H9 (cell line): ENCODE results near the gene SYCE3. TPM values are rescaled to one million over a fixed set of nuclear protein-coding genes. Genes with fewer than 3 reads are reported as not detected.

Source experiments
- DNase-seq: peaks from one replicate; pipeline ENCODE4 v3.0.0-alpha.2; 2017
- H2AFZ ChIP-seq: one replicate; pipeline ENCODE4 v1.6.1; 2013; ENCODE audit warnings: mild to moderate bottlenecking, low read length, control low read depth, moderate library complexity
- H2AK5ac ChIP-seq: 2 replicates; pipeline ENCODE4 v1.6.1; 2013; ENCODE audit warnings: low read length, control low read depth, mixed read lengths; ENCODE audit not compliant: insufficient read length
- H2BK120ac ChIP-seq: one replicate; pipeline ENCODE4 v1.6.1; 2013; ENCODE audit warnings: low read depth, mild to moderate bottlenecking, low read length, control low read depth, inconsistent platforms; ENCODE audit not compliant: poor library complexity, severe bottlenecking
- H2BK12ac ChIP-seq: 2 replicates; pipeline ENCODE4 v1.6.1; 2013; ENCODE audit warnings: low read length, control low read depth, mixed read lengths, low read depth; ENCODE audit not compliant: insufficient read length
- H2BK15ac ChIP-seq: 2 replicates; pipeline ENCODE4 v1.6.1; 2013; ENCODE audit warnings: low read depth, low read length, control low read depth
- H2BK20ac ChIP-seq: one replicate; pipeline ENCODE4 v1.6.1; 2013; ENCODE audit warnings: low read depth, mild to moderate bottlenecking, low read length, control low read depth, inconsistent platforms; ENCODE audit not compliant: poor library complexity, severe bottlenecking
- H2BK5ac ChIP-seq: 2 replicates; pipeline ENCODE4 v1.6.1; 2013; ENCODE audit warnings: low read length, control low read depth, mixed read lengths; ENCODE audit not compliant: insufficient read length
- H3K14ac ChIP-seq: 2 replicates; pipeline ENCODE4 v1.6.1; 2013; ENCODE audit warnings: low read length, control low read depth; ENCODE audit not compliant: insufficient read depth
- H3K18ac ChIP-seq: 2 replicates; pipeline ENCODE4 v1.6.1; 2013; ENCODE audit warnings: low read depth, mild to moderate bottlenecking, mixed read lengths, low read length, control low read depth; ENCODE audit not compliant: insufficient read length
- H3K23ac ChIP-seq: 2 replicates; pipeline ENCODE4 v1.6.1; 2013; ENCODE audit warnings: low read length, control low read depth, mixed read lengths, low read depth; ENCODE audit not compliant: insufficient read length
- H3K23me2 ChIP-seq: 2 replicates; pipeline ENCODE4 v1.6.1; 2013; ENCODE audit warnings: low read depth, mild to moderate bottlenecking, mixed read lengths, low read length, control low read depth; ENCODE audit not compliant: insufficient read length, poor library complexity, severe bottlenecking
- H3K27ac ChIP-seq: 2 replicates; pipeline ENCODE4 v1.5.1; 2013; ENCODE audit warnings: low read length, control low read depth, mixed read lengths, low read depth; ENCODE audit not compliant: insufficient read length
- H3K27me3 ChIP-seq: 2 replicates; pipeline ENCODE4 v1.6.1; 2013; ENCODE audit warnings: low read length, control low read depth, inconsistent platforms; ENCODE audit not compliant: insufficient read depth
- H3K4ac ChIP-seq: 2 replicates; pipeline ENCODE4 v1.6.1; 2013; ENCODE audit warnings: low read depth, mild to moderate bottlenecking, control low read depth, inconsistent platforms, low read length, moderate library complexity
- H3K4me1 ChIP-seq: 2 replicates; pipeline ENCODE4 v1.6.1; 2013; ENCODE audit warnings: low read length, control low read depth, inconsistent platforms; ENCODE audit not compliant: insufficient read depth
- H3K4me2 ChIP-seq: 2 replicates; pipeline ENCODE4 v1.6.1; 2013; ENCODE audit warnings: low read length, control low read depth, mixed read lengths; ENCODE audit not compliant: insufficient read length, insufficient read depth
- H3K56ac ChIP-seq: 2 replicates; pipeline ENCODE4 v1.6.1; 2013; ENCODE audit warnings: low read depth, mild to moderate bottlenecking, mixed read lengths, low read length, control low read depth; ENCODE audit not compliant: insufficient read length
- H3K79me1 ChIP-seq: 2 replicates; pipeline ENCODE4 v1.6.1; 2013; ENCODE audit warnings: low read depth, mild to moderate bottlenecking, moderate library complexity, low read length, control low read depth, inconsistent platforms; ENCODE audit not compliant: insufficient read depth, poor library complexity, severe bottlenecking
- H3K79me2 ChIP-seq: 2 replicates; pipeline ENCODE4 v1.6.1; 2013; ENCODE audit warnings: low read length, control low read depth, inconsistent platforms; ENCODE audit not compliant: insufficient read depth
- H3K9ac ChIP-seq: 2 replicates; pipeline ENCODE4 v1.6.1; 2013; ENCODE audit warnings: low read length, control low read depth, mixed read lengths; ENCODE audit not compliant: insufficient read length; ENCODE audit errors: extremely low read depth
- H3K9me3 ChIP-seq: one replicate; pipeline ENCODE4 v1.6.1; 2013; ENCODE audit warnings: low read depth, low read length, inconsistent platforms; ENCODE audit not compliant: control insufficient read depth
- H3T11ph ChIP-seq: one replicate; pipeline ENCODE4 v1.6.1; 2013; ENCODE audit warnings: mild to moderate bottlenecking, low read length, control low read depth, inconsistent platforms
- H4K20me1 ChIP-seq: one replicate; pipeline ENCODE4 v1.6.1; 2013; ENCODE audit not compliant: control insufficient read depth, insufficient read length, insufficient read depth
- H4K5ac ChIP-seq: 2 replicates; pipeline ENCODE4 v1.6.1; 2013; ENCODE audit warnings: low read depth, mild to moderate bottlenecking, mixed read lengths, low read length, control low read depth; ENCODE audit not compliant: insufficient read length
- H4K8ac ChIP-seq: replicated peaks from 2 replicates; pipeline ENCODE4 v1.6.1; 2013; ENCODE audit warnings: low read length, control low read depth, mixed read lengths, low read depth; ENCODE audit not compliant: insufficient read length
- H4K91ac ChIP-seq: 2 replicates; pipeline ENCODE4 v1.6.1; 2013; ENCODE audit warnings: low read depth, mild to moderate bottlenecking, moderate library complexity, mixed read lengths, low read length, control low read depth; ENCODE audit not compliant: insufficient read length
- H3K27ac Mint-ChIP-seq, 3 experiments: 2 replicates in 2 of 3; 3 replicates in 1 of 3; pipeline ENCODE4 v1.8.0; 2020 to 2021; ENCODE audit warnings: mixed read lengths in 3 of 3, mild to moderate bottlenecking in 1 of 3, moderate library complexity in 1 of 3
- H3K27me3 Mint-ChIP-seq: 2 replicates; pipeline ENCODE4 v1.8.0; 2021; ENCODE audit warnings: low read depth, mild to moderate bottlenecking, moderate library complexity, mixed read lengths
- H3K36me3 Mint-ChIP-seq, 3 experiments: 2 replicates in 2 of 3; 3 replicates in 1 of 3; pipeline ENCODE4 v1.8.0; 2020 to 2021; ENCODE audit warnings: low read depth in 3 of 3, mixed read lengths in 3 of 3; ENCODE audit not compliant: insufficient read depth in 1 of 3
- H3K4me1 Mint-ChIP-seq, 2 experiments: 2 replicates each; pipeline ENCODE4 v1.8.0; 2020; ENCODE audit warnings: mixed read lengths in 2 of 2
- H3K4me3 Mint-ChIP-seq, 2 experiments: 2 replicates in 1 of 2; 3 replicates in 1 of 2; pipeline ENCODE4 v1.8.0; 2020 to 2021; ENCODE audit warnings: mild to moderate bottlenecking in 2 of 2, mixed read lengths in 2 of 2, moderate library complexity in 1 of 2
- H3K9me3 Mint-ChIP-seq, 2 experiments: 2 replicates in 1 of 2; 3 replicates in 1 of 2; pipeline ENCODE4 v1.8.0; 2020; ENCODE audit warnings: mild to moderate bottlenecking in 2 of 2, mixed read lengths in 2 of 2, moderate library complexity in 1 of 2
- CTCF ChIP-seq: fragments of 200-600 bp; sonication (generic); conservative IDR thresholded peaks from 3 replicates; pipeline ENCODE4 v1.8.0; 2021; ENCODE audit warnings: antibody characterized with exemption, mild to moderate bottlenecking
- WGBS: extraction: QIAGEN DNeasy Blood & Tissue Kit; methylation state at CpG from one replicate; pipeline ENCODE4 v1.1.7; 2013; ENCODE audit warnings: missing lambda C conversion rate, low lambda C conversion rate, mixed read lengths; ENCODE audit not compliant: insufficient read length; ENCODE audit errors: extremely low coverage; 5-methylcytosine and 5-hydroxymethylcytosine counted together
- total RNA-seq: library from RNA; stranded (reverse); gene quantifications from 2 replicates; pipeline ENCODE4 v1.2.1, GENCODE V29; 2021

SYCE3 gene
- total RNA-seq, 1 experiment from 2014 or later = 0.85 TPM

- Mint-ChIP-seq H3K4me3 (peak overlapping the region; percentile 80 to 89), H3K27ac (peak overlapping the region in 2 of 3 experiments; percentile 48 to 78; a peak in 3 of 7 replicates), H3K36me3 (peaks cover 4 to 18% (median 14%) of the 10 kb centered on the region in 3 experiments; a peak in 6 of 7 replicates), H3K27me3 (peaks cover 6% of the 10 kb centered on the region), H3K9me3 (no peaks in the 10 kb centered on the region), H3K4me1 (peaks cover 14 to 23% of the 10 kb centered on the region in 2 experiments)
- no peak overlapping the region for H2AK5ac ChIP-seq
- no peak overlapping the region for H3K4ac ChIP-seq
- no CpG with 5 or more reads among the region's 37 CpGs for WGBS
- no peak overlapping the region for H2BK12ac ChIP-seq
- no peaks in the 10 kb centered on the region for H3K9me3 ChIP-seq
- H2BK15ac ChIP-seq = no peak overlapping the region
- H2BK5ac ChIP-seq = no peak overlapping the region
- peak overlapping the region; percentile 93 for H3K4me2 ChIP-seq
- H3K27ac ChIP-seq = no peak overlapping the region
- H2BK20ac ChIP-seq = no peak overlapping the region
- no peak overlapping the region; the same call in 1 of the 2 replicates for H3K14ac ChIP-seq
- H3T11ph ChIP-seq = no peak overlapping the region
- peaks cover 2% of the 10 kb centered on the region; the same call in 1 of the 2 replicates for H3K4me1 ChIP-seq
- no peak overlapping the region for H2AFZ ChIP-seq
- H4K91ac ChIP-seq = no peak overlapping the region
- no peak overlapping the region for H3K18ac ChIP-seq
- no peaks in the 10 kb centered on the region for H3K23me2 ChIP-seq
- no peak overlapping the region for H3K23ac ChIP-seq
- DNase-seq = no peak
- H3K56ac ChIP-seq = no peak overlapping the region
- TF ChIP-seq CTCF = no peak
- H3K9ac ChIP-seq = peak overlapping the region; percentile 71
- no peaks in the 10 kb centered on the region for H3K79me2 ChIP-seq
- H2BK120ac ChIP-seq = no peak overlapping the region
- no peaks in the 10 kb centered on the region for H3K27me3 ChIP-seq
- peaks cover 4% of the 10 kb centered on the region for H3K79me1 ChIP-seq
- H4K20me1 ChIP-seq = no peaks in the 10 kb centered on the region
- no peak overlapping the region for H4K8ac ChIP-seq
- H4K5ac ChIP-seq = no peak overlapping the region
These were observed 20.7 kb upstream of the SYCE3 start for GRCh38 chr22:50583294-50583861.
